ENCODE measurements around the gene CST3.
"Not testable (repeated sequence)": the region's sequence is repeated elsewhere in the genome, so short reads cannot be mapped to it uniquely, and the experiment has no call there.

The CST3 gene

DNA sequence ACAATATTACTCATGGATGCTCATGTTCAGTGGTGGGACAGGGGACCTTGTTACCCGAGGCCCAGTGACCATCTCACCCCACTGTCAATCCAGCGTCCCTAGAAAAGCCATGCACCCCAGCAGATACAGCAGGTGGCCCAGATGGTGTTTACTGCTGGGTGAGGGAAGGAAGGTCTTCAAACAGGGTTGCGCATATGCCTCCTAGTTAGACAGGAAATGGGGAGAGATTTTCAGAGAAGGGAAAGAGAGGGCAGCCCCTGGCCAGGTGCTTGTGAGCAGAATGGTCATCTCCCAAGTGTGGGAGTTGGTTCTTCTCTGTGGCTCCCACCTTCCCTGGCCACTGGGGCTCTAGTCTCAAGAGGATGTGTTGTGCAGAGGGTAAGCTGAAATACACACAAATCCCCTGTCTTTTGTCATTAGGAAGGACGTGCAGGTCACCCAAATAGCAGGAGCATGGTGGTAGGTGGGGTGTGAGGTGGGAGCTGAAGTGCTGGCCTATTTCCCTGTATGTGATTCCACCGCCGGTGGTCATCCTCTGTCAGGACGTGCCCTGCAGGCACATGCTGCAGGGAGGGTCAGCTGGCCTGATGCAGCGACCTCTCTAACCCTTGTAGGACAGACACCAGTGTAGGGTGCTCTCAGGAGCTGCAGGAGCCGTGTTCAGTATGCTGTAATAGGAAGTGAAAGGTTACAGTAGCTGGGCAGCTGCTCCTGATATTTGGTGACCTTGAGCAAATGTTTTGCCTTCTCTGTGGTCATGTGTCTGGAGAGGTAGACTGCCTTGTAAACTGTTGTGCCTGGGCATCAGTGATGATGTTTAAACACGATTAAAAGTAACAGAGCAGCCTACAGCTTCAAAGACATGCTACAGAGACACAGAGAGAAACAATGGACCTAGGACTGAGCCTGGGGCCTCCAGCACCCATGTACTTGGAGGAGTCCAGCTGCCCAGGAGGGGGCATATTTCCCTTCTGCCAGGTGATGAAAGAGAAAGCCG, 3.2 kb upstream of the CST3 start:
- no peak for DNase-seq

DNA sequence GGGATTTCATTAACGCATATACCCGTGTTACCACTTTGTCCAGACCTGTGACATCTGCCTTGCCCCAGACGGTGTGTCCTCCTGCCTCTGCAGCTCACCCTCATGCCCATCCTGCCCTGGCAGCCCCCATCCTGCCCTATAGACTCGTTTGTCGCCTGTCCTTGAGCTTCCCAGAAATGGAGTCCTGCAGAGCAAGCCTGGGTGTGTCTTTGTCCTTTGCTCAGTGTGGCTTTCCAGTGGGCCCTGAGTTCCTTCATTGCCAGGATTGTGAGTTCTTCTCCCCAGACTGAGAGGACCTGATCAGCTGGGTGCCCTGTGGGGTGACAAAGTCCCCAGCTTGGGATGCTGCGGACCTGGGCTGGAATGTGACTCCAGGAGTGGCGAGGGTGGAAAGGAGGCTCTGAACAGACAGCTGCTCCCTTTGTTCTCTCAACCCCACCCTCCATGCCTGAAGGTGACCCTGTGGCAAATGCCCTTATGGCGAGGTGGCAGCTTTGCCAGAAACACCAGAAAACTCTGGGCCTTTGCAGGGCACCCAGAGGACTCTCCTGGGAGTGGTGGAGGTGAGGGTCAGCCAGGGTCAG, 2.4 kb upstream of the CST3 start:
- no peak for DNase-seq

DNA sequence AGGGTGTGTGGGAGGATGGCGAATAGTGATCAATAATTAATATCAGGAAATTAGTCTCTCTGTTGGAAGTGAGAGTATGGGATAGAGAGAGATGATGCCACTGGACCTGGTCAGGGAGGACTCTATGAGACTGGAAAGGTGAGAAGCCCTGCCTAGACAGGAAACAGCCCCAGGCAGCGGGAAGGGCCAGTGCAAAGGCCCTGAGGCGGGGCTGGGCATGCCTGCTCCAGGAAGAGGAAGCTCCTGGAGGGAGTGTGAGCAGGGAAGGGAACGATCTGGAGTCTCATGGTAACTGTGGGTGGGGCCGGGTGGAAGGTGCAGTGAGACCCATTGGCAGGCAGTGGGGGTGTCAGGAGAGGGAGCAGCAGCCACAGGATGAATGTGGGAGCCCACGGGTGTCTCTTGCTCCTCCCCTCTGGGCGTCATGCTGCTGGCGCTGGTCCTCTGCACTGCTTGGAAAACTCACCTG, 1.8 kb upstream of the CST3 start:
- no peak for DNase-seq

DNA sequence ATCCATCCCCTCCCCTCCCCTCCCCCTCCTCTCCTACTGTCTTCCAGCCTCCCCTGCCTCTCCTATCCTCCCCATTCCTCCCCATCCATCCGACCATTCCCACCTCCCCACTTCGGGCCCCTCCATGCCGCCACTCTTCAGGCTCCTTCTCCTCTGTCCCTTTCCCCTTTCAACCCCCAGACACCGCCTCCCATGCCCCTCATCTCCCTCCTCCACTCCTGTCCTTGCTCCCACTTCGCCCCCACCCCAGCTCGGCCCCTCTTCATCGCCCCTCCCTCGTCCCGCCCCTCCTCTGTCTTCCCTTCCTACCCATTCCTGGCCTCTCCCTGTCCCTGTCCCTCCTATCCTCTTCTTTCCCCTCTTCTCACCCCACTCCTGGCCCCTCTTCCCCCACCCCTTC, 554 bp upstream of the CST3 start:
- DNase-seq = no peak

DNA sequence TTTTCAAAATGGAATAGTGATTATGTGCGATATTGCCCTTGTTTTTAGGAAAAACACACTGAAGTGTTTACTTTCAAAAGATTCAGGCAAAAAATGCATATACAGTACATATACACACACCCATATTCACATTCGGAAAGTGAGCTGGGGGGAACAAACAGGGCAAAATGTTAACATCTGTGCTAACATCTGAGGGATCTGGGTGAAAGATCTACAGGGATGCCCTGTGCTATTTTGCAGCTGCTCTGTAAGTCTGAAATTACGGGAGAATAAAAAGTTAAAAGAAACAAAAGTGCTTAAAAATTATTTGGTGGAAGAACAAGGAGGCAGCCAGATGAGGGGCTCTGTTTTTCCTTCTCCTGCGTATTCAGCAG, 860 bp downstream of the CST3 start:
- DNase-seq = no peak

DNA sequence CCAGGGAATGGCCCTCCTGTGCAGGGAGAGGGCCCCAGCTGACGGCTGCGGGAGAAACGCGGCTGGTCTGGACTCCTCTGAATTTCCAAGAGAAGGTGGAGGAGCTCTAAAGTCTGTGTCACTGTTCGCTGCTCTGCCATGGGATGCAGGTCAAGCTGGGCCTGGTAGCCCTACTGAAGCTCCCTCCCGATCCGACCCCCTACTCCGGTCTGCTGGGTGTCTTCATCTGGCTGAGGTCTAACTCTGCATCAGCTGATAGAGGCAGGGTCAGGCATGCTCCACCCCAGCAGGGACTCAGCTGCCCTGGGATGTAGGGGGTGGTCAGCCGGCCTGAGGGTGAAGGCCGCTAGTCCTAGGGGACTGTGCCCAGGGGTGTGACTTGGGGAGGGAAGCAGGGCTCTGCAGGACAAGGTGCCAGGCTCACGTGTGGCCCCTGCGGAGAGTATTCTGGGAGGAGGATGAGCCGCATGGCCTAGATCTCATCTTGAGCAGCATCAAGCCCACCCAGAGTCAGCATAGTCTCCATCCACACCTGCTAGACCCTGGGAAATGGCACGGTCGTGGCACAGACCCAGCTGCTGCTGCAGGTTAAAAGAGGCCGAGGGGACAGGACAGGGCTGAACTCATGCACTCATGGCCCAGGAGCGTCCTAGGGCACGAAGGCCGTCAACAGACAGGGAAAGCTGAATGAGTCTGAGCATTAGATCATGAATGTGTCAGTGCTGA, 1.4 kb downstream of the CST3 start:
- no peak for DNase-seq

DNA sequence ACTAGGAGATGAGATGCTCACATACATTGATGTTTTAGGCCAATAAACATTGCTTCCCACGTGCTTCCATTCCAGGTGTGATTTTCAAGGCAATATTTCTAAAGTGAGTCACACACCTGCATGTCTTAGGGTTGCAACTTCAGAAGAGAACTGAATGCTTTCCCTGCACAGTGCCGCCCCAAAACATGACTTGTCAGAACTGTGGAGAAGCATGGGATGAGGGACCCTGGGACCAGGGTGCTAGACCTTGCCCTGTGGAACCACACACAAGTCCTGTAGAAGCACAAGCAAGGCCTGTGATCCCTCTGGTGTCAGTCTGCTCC, 2.0 kb downstream of the CST3 start:
- DNase-seq = not testable (repeated sequence)

DNA sequence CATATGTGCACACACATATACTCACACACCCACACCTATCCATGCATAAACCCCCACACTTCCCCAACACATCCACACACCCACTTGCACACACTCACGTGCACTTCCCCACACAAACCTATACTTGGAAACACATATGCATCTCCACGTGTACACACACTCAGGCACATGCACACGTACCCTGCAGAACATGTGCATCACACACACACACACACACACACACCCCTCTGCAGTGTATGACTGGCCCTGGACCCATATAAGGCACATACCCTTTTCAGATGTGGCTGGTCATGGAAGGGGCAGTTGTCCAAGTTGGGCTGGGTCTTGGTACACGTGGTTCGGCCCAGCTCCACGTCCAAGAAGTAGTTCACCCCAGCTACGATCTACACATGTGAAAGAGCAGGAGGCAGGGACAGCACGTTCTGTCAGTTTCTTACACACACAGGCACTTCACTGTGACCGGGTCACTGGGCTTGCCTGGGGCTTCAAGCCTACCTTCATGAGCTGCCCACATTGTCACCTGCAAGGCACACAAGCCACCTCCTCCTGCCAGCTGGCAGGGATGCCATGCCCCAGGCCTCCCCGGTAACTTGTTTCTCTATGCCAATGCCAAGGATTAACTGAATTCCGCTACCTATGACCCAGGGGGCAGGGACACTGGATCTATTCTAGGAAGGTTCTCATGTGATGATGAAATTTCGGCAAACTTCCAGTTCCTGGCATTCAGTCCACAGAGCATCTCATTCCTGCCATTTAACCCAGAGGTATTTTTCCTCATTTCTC, 2.6 kb downstream of the CST3 start:
- no peak for DNase-seq

DNA sequence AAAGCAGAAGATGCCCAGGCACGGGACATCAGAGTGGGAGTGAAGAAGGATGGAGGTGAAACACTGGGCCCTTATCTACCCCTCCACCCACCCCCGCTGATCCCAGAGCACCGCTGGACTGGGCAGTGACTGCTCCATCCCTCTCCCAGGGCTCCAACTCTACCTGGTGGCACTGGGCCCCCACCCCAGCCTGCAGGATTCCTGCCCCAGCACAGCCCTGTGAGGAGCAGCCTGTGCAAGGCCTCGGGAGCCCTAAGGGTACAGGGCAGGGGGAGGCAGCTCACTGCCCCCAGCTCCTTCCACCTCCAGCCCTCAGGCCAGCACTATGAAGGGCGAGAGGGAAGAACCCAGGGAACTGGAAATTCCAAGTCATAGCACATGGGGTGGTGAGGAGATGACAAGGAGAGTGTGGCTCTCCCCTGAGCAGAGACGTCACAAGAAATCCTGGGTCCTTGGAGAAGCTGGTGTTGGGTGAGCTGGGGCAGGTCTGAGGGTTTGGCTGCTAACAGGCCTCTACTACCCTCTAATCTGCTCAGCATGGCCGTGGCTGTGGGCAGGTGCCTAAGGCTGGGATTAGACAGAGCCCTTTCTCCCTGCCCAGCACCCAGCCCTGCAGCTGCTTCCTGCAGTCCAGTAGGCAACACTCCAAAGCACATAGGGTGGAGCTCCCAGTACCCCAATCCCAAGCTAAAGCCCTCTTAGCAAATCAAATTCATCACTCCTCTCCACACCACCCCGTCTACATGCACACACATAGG, 3.5 kb downstream of the CST3 start:
- no peak for DNase-seq

DNA sequence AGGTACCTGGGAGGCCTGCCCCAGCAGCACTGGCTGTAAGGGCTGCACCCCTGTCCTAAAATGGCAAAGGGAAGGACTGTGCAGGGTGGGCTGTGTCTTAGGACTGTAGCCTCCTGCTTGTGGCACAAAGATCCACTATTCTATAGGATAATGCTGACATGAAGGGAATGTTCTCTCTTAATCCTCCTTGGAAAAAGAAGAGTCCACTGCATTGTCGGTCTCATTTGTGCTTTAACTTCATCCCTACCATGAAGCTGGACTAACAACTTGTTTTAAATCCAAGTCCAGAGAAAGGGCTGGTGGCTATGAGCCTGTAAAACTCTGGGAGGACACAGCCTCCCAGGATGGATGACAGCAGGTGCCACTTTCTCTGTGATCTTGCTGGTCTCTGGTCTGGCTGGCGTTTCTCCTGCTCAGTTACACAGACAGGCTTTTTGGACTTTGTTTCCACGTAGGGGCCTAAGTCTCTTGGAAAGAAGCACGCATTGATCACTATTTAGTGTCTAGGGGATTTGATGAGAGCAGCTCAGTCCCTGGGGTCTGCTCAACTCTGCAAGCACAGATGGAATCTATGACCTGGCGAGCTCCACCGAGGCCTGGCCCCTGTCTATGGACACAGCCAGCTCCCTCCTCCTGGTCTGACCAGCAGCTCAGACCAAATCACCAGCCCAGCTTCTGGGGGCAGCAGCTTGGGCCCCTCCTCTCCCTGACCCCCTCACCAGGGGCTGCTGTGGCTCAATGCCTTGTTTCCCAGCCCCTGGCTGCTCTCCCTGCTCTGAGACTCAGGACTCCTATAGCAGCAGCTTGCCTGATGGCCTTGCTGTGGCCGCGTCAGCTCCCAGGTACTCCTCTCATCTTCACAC, 4.8 kb downstream of the CST3 start:
- no peak for DNase-seq

DNA sequence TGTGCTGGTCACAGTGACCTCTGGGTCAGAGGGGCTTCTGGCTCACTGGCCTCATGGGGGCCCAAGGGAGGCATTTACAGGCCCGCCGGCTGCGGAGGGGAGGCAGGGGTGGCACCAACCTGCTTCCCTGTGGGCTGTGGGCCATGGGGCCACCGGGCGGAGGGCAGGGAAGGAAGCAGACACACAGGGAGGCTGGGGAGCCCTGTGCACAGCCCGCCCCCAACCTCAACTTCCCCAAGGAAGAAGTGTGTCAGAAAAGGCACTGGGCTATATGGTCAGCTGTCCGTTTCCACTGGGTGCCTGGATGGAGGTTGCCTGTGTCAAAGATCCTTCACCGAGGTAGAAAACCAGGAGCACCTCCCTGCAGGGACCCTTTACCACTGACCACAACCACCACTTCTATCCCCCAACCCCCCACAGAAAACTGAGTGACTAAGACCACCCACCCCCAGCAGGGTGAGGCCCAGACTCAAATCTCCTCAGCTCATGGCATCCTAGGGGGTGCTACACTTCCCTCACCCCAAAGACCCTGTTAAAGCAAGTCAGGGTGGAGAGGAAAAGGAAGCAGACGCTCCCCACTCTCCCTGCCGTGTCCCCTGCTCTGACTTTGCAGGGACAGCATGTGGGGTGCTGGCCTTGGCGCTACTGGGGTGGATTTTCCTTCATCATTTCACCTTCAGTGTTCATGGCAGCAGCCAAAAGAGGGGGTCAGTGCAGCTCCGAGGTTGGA, 5.6 kb downstream of the CST3 start:
- DNase-seq = no peak

DNA sequence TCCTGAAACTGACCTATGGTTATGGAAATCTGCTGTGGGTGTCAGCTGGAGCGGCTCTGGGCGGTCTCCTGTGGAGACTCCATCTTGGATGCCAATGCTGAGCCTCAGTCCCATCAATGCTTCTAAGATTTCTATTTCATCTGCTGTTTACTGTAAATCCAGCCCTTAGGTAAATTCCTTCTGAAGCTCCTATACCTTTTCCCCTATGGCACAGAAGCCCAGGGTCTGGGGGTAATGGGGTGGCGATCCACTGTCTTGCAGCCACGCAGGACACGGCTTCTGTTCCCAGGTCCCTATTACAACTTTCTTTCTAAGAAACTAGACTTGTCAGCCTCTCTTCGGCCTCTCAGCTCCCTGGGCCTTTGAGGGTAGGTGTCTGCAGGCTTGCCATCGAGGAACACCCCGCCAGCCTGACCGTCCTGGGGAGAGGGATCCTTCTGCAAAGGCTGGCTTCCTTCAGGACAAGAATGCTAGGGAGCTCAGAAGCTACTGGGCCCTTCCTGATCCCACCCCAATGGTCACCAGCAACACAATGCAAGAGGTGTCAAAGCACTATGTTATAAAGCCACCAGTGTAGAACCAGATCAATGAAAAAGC, 6.4 kb downstream of the CST3 start:
- no peak for DNase-seq

DNA sequence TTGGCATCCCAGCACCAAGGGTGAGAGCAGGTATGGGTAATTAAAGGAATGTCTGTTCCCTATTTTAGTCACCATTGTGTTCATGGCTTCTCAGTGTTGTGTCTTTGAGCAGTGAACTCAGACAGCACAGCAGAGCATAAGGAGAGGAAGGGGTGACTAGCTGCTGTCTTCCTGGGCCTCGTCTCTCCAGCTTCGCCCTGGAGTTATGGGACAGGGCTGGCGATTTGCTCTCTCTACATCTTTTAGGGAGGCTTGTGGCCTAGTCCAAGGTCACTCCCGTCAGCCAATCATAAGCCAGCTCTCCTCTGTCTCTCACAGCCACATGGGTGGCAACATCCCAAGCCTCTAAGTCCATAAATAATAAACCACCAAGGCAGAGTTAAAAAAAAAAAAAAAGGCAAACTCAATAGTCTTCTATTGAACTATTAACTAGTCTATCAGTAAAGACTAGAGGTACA, 7.3 kb downstream of the CST3 start:
- DNase-seq = no peak

DNA sequence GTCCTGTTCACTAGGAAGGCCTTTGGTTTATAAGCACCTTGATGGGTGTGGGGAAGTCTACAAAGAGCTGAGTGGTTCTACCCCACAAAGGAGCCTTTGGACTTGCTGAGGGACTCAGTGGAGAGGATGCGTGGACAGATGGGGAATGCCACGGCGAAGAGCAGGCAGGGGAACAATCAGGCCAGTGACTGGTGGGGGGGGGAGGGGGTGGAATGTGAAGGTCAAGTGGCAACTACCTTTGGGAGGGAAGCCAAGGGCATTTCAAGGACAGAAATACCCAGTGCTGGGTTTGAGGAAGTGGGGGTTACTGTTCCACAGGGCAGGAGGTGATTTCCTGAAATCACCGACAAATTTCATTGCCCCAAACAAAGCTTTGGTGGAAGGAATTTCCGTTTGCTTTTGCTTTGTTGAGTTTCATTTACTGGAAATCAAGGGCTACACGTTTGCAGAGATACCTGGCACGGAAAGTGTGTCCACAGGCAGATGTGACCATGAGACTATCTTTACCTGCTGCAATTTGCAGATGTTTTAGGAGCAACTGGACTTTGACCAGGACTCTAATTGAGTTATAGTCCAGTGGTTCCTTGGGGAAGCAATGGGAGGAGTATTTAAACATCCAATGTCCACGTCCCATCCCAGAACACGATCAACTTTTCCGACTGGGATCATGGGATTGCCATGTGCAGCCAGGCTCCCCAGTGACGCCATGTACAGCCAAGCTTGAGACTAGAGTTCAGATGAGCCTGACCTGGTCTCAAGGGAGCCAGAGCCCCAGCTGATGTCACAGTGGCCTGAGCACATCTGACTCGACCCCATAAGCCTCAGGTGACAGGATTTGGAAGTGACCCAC, 8.0 kb downstream of the CST3 start:
- DNase-seq = no peak

DNA sequence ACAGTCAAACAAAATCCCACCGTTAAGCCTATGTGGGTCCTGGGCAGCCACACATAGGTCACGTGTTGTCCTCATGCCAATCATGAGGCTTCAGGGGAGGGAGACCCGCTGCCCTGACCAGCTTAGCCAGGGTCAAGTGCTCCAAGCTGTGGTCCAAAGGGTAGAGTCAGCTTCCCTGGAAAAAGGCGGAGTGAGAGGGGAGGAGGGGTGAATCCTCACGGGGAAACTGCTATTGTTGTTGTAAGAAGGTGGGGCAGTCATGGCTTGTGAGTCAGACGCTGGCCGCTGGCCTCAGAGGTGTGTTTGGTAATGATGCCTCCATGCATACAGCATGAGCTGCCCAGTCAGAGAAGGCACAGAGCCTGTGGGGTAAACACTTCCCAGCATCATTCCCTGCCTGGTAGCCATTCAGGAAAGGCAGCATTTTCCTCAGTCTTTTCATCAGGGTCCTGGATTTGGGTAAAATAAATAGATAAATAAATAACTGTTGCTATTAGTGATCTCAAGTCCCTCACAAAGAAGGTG, 8.7 kb downstream of the CST3 start:
- no peak for DNase-seq

DNA sequence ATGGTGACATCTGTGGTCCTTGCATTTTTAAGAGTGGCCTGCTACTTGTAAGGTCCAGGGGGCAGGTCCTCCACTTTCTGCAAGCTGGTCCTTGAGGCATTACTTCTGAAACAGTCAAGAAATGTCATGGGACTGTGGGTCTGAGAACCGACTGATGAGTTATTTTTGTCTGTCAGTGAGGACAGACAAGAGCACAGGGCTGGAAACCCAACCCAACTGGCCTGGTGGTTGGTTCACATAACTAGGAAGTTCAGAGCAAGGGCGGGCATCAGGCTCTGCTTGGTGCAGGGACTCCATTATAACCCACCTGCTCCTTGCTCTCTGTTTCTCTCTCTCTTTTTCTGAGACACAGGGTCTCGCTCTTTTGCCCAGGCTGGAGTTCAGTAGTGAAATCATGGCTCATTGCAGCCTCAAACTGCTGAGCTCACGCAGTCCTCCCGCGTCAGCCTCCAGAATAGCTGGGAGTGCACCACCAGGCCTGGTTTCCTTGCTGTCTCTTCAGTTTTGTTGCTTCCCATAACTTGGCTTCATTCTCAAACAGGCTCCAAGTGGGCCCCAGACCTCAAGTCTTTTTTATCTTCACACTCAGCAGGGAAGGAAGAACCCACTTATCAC, 9.2 kb downstream of the CST3 start:
- no peak for DNase-seq

DNA sequence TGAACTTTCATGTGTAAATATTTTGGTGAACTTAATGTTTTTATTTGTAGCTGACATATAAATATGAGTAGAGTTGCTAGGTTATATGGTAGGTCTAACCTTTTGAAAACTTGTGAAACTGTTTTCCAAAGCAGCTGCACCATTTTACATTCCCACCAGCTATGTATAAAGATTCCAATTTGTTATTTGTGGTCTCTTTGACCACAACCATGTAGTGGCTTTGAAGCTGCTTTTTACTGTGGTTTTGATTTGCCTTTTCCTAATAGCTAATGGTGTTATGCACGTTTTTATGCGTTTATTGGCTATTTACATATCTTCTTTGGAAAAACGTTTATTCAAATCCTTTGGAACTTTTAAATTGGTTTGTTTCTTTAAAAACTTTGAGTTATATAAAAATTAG, 10.3 kb downstream of the CST3 start:
- DNase-seq = no peak

DNA sequence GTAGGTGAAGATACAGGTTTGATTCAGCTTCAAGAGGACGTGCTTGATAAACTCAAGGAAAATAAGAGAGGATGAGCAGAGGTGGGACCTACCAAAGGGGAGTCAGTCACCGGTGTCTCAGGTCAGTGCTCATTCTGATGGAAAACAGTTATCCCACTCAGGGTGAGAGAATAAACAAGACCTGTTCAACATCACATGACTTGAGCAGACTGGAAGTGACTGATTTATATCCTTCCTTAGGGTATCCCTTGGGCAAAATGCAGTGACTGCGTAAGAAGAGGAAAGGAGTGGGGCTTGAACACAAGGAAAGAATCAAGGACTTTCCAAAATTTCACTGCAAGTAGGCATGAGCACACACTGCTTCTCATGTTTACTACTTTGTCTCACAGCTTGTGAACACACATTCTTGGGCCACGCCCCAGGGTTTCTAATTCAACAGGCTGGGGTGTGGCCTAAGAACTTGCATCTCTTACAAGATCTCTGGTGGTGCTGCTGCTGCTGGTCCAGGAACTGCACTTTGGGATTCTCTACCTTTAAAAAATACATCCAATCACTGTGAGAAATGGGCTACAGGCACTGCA, 11.6 kb downstream of the CST3 start:
- no peak for DNase-seq
